Measurements from ENCODE around the gene EFNB1. TPM values are rescaled to one million over a fixed set of nuclear protein-coding genes. Genes with fewer than 3 reads are reported as not detected.

Gene EFNB1
- total and polyA plus RNA-seq, 2 of the 8 experiments (the other 6 are each of a cell fraction or from before 2014, with no cell fraction given), result 2.3 to 5.4 TPM

- Histone ChIP-seq H3K27ac (ENCODE audit: low read depth, low read length) (no peak overlapping the region), H3K4me2 (ENCODE audit: insufficient read depth in 1 of 2, low read depth in 2 of 2, low read length in 2 of 2) (no peak overlapping the region), H3K36me3 (ENCODE audit: control insufficient read depth in 2 of 4, insufficient read depth in 4 of 4, low read length in 3 of 4) (no peaks in the 10 kb centered on the region), H3K23ac (ENCODE audit: insufficient read length) (no peak overlapping the region), H3K9me3 (ENCODE audit: insufficient read depth in 2 of 2, low read depth in 1 of 2, low read length in 1 of 2) (no peaks in the 10 kb centered on the region), H4K8ac (ENCODE audit: extremely low read depth, insufficient read depth, low read length) (no peak overlapping the region), H3K14ac (ENCODE audit: insufficient read length) (no peak overlapping the region), H3K18ac (ENCODE audit: extremely low read depth, low read length) (no peak overlapping the region), H3K4me3 (ENCODE audit: extremely low read depth in 1 of 4, insufficient read depth in 2 of 4, low read depth in 3 of 4, low read length in 4 of 4) (no peak overlapping the region), H4K91ac (replicated peaks; ENCODE audit: insufficient read length, low read length) (no peak overlapping the region), H2AK5ac (ENCODE audit: low read depth, low read length) (no peak overlapping the region), H3K4ac (replicated peaks; ENCODE audit: insufficient read length, low read depth, low read length) (no peak overlapping the region), H4K20me1 (replicated peaks in 1 of 2; ENCODE audit: control insufficient read depth in 1 of 2, insufficient read depth in 2 of 2, low read length in 2 of 2) (no peaks in the 10 kb centered on the region), H2AFZ (ENCODE audit: low read length) (no peak overlapping the region), H2BK12ac (ENCODE audit: low read depth, low read length) (no peak overlapping the region), H3K4me1 (replicated peaks in 1 of 4; ENCODE audit: control insufficient read depth in 3 of 4, insufficient read depth in 4 of 4, low read length in 3 of 4) (peaks cover 4 to 20% (median 7%) of the 10 kb centered on the region in 4 experiments; a peak in 5 of 7 replicates), H4K5ac (ENCODE audit: insufficient read length, low read depth, low read length) (no peak overlapping the region), H2BK5ac (ENCODE audit: low read depth, low read length) (no peak overlapping the region), H3K56ac (replicated peaks; ENCODE audit: insufficient read length, low read depth, low read length) (no peak overlapping the region), H3K79me1 (ENCODE audit: low read depth, low read length) (no peaks in the 10 kb centered on the region), H2BK20ac (ENCODE audit: low read length) (no peak overlapping the region), H3K23me2 (ENCODE audit: low read depth, low read length) (no peaks in the 10 kb centered on the region), H3K27me3 (replicated peaks in 1 of 4; ENCODE audit: control insufficient read depth in 3 of 4, extremely low read depth in 1 of 4, insufficient read depth in 3 of 4, low read length in 3 of 4) (peaks cover 0 to 11% (median 5%) of the 10 kb centered on the region in 4 experiments; a peak in 3 of 7 replicates), H2BK120ac (replicated peaks; ENCODE audit: low read depth, low read length) (no peak overlapping the region), H3K9ac (replicated peaks in 1 of 4; ENCODE audit: extremely low read depth in 1 of 4, low read depth in 3 of 4, low read length in 3 of 4) (no peak overlapping the region), H2BK15ac (ENCODE audit: low read length) (no peak overlapping the region), H3K79me2 (ENCODE audit: control insufficient read depth in 1 of 2, insufficient read depth in 2 of 2, low read length in 2 of 2) (no peaks in the 10 kb centered on the region)
- POLR2A ChIA-PET (ENCODE audit: partially characterized antibody), result interaction anchor here (0.6 kb wide), 1 partner anchor 805 kb away, joined by 3 read pairs; no protein-coding TSS in a partner anchor
- CTCF ChIA-PET (ENCODE audit: partially characterized antibody), result interaction anchor here (1.2 to 1.5 kb wide), 3 partner anchors 10 to 371 kb away, joined by 3 to 4 read pairs (median 3); no protein-coding TSS in a partner anchor
- WGBS, 2 experiments (ENCODE audit: extremely low coverage in 1 of 2, insufficient coverage in 1 of 2, insufficient read length in 1 of 2, insufficient replicate concordance in 2 of 2, low coverage in 1 of 2, low lambda C conversion rate in 2 of 2, missing lambda C conversion rate in 1 of 2), result 82% methylated on average over 3 of the region's 8 CpGs; no CpG with 5 or more reads in 1 of the 2 experiments
- FAIRE-seq (no peak), DNase-seq (ENCODE audit: low read depth in 1 of 2, low spot score in 2 of 2) (no peak)
- TF ChIP-seq EGR1 (IDR thresholded peaks at IDR 0.05; ENCODE audit: borderline replicate concordance, low read depth, low read length) (no peak), NRF1 (IDR thresholded peaks at IDR 0.05; ENCODE audit: low read depth, low read length) (no peak), RAD21 (IDR thresholded peaks at IDR 0.05 in 1 of 2, conservative IDR thresholded peaks at IDR 0.05 in 1 of 2; ENCODE audit: low read depth in 2 of 2, low read length in 2 of 2) (no peak), CEBPB (IDR thresholded peaks at IDR 0.05; ENCODE audit: low read depth, low read length) (no peak), BACH1 (IDR thresholded peaks at IDR 0.05; ENCODE audit: low read length) (no peak), EP300 (IDR thresholded peaks at IDR 0.05; ENCODE audit: borderline replicate concordance in 1 of 2, low read depth in 2 of 2, low read length in 2 of 2) (no peak)
These were observed 22.3 kb downstream of the EFNB1 start for GRCh38 chrX:68851082-68851481.
